ENCODE measurements around the gene ZNF236.

DNA sequence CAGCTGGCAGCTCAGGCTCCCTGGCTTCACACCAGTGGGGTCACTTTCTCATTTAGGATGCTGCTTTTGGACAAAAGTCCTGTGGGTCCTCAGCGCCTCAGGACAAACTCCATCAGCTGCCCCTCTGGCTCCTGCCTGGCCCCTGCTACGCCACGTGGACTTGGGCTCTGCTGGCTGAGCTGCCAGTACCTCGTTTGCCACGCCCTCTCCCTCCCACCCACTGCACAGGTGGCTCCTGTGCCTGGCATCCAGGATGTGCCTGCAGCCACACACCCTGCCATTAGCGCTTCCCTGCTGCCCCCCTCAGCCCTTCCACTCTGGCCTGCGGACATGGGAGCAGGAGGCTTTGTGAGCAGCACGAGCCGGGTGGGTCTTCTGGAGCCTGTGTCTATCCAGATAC is 118.9 kb downstream of the ZNF236 start:
- TF ChIP-seq, protein P1, sequence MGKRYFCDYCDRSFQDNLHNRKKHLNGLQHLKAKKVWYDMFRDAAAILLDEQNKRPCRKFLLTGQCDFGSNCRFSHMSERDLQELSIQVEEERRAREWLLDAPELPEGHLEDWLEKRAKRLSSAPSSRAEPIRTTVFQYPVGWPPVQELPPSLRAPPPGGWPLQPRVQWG (CRISPR knock-in tag; IDR thresholded peaks at IDR 0.05; ENCODE audit: borderline replicate concordance, low read depth) = no peak
- no peak for TF ChIP-seq KLF6 (CRISPR knock-in tag; IDR thresholded peaks at IDR 0.05)
- TF ChIP-seq ESRRA (CRISPR knock-in tag; IDR thresholded peaks at IDR 0.05; ENCODE audit: low read depth) = no peak
- no peak for TF ChIP-seq TBX3 (IDR thresholded peaks at IDR 0.05; ENCODE audit: borderline replicate concordance)
- TF ChIP-seq ZBTB7A (CRISPR knock-in tag; IDR thresholded peaks at IDR 0.05) = no peak
- no peak for TF ChIP-seq PRMT3 (CRISPR knock-in tag; IDR thresholded peaks at IDR 0.05; ENCODE audit: borderline replicate concordance, low read depth)
- TF ChIP-seq FOXC1 (CRISPR knock-in tag; IDR thresholded peaks at IDR 0.05; ENCODE audit: borderline replicate concordance) = no peak
